Inferior parietal cortex (tissue), 1 donor: Measurements from ENCODE around the gene EML6.

Source experiments
- DNase-seq: peaks from one replicate; pipeline ENCODE4 v3.0.0-alpha.2; 2016; ENCODE audit errors: extremely low spot score

The EML6 gene

DNA sequence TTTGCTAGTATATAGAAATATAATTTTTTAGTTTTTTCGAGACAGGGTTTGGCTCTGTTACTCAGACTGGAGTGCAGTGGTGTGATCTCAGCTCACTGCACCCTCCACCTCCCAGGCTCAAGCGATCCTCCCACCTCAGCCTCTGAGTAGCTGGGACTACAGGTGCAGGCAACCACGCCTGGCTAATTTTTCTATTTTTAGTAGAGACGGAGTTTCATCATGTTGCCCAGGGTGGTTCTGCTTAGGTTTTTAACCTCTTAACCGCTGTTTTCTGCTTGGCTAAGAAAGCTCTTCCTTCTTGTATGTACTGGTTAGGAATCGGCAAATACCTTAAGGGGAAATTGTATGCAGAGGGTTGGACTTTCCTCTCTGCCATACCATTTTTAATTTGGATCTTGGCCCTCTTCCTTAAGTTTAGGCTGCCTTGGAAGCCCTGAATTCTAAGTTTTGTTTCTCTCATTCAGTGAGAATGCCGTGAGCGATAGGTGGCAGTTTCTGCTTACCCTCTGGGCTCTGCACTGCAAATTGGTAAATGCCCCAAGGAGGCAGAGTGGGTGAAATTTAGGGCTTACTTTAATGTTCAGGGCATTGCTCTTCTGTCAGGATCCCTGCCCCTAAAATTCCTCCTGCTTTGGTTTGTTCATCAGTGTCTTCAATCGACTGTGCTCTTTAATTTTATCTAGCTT, 32.3 kb downstream of the EML6 start:
- DNase-seq, result no peak

- DNase-seq, result no peak
Observed at GRCh38 chr2:54757500-54757899, 34.0 kb downstream of the EML6 start.

DNA sequence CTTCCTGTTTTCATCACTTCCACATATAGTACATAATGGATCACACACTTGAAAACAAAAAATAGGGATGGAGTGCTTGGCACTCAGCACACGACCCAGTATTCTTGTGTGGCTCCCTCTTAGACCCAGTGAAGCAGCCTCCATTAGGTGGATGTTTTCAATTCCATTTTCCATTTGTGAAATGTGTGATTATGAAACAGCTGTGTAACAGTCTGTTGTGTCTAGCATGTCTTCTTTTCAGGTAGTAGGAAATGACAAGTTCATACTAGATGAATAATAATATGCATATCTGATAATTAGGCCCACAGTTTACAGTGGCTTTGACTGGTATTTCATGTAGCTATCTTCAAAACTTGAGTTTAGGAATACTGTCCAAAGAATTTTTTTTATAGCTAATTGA, 35.5 kb downstream of the EML6 start:
- DNase-seq, result no peak

GRCh38 chr2:54760310-54760709, 36.8 kb downstream of the EML6 start:
- no peak for DNase-seq

GRCh38 chr2:54763636-54764291, 40.3 kb downstream of the EML6 start:
- DNase-seq, result no peak

DNA sequence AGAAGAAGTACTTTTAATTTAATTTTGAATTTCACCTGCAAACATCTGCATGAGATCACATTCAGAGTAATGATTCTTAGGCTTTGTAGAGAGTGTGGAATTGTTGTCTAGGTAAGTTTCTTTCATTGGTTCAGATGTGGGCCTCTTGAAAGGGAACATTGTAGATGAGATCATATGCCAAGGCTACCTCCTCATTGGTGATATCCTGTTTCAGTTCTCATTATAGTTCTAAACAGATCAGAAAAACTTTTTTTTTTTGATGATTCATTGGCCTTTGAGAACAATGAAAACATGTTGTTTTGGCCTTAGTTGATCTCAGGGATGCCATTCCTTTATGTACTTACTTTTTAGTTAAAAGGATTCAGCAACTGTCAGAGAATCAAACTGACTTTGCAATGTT, 44.5 kb downstream of the EML6 start:
- no peak for DNase-seq

- DNase-seq, result no peak
Observed at GRCh38 chr2:54768772-54769428, 45.4 kb downstream of the EML6 start.

DNA sequence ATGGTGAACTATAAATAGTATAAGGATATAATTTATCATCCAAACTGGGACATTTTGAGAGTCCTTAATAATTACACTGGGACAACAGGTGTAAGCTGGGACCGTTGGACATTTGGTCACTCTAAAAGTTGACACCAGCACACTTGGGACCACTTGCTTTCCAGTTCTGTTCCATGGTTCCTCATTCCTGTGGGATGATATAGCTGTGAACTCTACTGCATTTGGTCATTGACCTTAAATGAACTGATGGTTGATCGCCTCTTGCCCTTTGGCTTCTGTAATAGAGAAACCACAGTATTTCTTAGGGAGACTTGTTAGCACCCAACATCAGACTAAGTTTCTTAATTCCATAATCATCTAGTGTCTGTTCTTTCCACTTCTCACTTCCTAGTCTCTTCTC, 46.7 kb downstream of the EML6 start:
- no peak for DNase-seq

DNA sequence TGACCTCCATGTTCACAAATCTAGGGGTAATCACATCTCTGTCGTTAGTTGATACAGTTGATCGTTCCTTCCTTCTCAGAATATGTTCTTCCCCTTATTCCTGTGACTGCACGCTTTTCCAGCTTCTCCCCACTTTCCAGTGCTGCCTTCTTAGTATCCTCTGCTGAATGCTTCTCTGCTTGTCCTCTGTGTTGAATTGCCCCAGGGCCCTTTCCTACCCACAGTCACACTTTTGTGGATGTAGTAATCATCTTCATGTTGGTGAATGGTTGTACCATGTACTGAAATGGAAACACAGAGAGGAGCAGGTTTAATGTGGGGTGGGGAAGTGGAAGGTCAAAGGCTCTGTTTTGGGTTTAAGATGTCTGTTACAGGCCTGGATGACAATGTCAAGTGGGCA, 47.2 kb downstream of the EML6 start:
- DNase-seq, result no peak

- DNase-seq, result no peak
Observed at GRCh38 chr2:54771166-54771885, 47.9 kb downstream of the EML6 start.

DNA sequence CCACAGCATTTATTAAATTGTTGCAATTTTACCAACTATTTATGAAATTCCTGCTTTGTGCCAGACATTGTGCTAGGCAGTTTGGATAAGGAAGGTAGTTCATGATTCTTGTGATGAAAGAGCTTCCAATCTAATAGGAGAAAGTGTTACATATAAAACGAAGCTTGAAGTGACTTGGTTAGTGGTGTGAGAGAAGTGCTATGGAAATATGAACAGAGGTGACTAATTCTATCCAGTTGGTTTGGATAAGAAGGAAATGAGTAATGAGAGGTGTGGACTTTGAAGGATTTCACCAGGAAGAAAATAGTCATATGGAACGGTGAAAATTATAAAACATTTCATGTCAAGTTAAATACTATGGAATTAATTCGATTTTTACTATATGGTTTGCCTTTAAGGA, 48.6 kb downstream of the EML6 start:
- no peak for DNase-seq

- DNase-seq, result no peak
Observed at GRCh38 chr2:54772531-54772930, 49.1 kb downstream of the EML6 start.

DNA sequence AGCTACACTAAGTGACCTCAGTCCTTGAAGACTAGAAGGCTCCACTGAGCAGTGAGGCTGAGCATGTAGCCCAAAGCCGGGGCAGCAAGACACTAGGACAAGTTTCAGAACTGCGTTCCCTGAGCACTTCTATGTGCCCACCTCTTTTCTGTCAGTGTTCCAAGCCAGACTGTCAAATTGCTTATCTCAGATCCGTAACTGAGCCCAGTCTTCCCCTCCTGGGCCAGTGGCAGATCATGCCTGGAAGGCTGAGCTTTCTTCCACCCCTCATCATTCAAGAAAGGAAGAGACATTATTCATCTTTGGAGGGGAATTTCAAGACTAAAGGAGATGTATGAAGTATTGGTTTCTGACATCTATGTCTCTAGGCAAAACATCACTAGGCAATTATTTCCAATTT, 49.8 kb downstream of the EML6 start:
- DNase-seq, result no peak

- DNase-seq, result no peak
Observed at GRCh38 chr2:54773838-54774237, 50.4 kb downstream of the EML6 start.

DNA sequence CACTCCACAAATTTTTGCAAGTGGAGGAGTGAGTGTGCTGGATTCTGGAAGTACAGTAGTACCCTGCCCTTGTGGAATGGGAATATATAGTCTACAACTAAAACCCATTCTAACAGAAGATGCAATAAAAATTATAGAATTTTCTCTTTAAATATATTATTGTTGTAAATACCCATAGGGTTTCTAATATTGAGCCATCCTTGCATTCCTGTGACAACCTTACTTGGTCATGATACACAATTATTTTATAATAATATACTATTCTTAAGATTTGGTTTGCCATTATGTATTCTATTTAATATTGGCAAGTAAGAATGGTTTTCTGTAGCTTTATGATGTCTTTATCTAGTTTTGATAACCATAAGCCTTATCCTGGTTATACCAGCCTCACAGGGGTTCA, 52.2 kb downstream of the EML6 start:
- DNase-seq, result no peak

DNA sequence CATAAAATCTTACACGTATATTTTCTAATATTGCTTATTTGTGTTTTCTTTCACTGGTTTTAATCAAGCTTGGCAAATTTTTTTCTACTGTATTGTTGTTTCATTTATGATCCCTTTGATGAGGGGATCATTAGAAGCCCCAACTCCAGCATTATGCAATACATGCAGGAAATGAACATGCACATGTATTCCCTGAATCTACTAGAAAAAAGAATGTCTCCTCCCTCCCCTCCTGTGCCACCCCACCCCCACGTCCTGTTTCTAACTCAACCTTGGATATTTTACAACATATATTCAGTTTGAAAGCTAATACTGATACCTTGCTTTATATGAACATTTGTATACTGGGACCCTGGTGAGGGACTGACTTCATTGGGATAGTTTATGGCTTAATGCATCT, 53.0 kb downstream of the EML6 start:
- no peak for DNase-seq

- DNase-seq, result no peak
Observed at GRCh38 chr2:54783349-54783748, 59.9 kb downstream of the EML6 start.

DNA sequence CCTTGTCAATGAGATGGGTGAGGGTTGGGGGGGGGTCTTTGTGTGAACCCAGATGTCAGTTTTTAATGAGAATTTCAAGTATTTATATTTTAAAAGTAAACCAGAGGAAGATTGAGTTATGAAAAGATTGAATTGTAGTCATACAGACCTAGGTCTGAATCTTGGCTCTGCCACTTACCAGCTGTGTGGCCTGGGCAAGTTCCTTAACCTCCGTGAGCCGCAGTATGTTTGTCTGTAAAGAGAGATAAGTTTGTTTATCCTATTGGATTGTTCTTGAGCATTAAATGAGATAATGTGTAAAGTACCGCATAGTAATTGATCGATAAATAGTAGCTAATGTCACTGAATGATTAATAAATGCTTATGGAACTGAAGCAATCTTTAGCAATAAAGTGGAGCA, 63.8 kb downstream of the EML6 start:
- DNase-seq, result no peak

- DNase-seq, result no peak
Observed at GRCh38 chr2:54787755-54788366, 64.4 kb downstream of the EML6 start.

- no peak for DNase-seq
Observed at GRCh38 chr2:54789878-54790277, 66.4 kb downstream of the EML6 start.

DNA sequence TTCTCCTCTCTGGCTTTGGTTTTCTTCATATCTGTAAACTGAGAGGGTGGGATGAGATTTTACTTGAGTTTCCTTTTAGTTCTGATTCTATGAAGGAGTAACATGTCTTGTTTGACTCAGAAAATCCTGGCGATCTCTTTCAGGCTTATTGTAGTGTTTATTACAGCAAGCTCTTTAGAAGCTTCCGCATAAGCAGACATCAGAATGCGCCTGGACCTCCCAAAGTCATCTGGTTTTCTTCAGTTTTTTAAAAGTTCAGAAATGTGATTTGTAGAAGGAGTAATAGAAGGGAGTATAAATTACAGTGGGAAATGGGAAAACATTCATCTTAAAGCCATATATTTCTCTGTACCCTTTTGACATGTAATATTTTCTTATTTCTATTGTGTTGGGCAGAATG, 68.4 kb downstream of the EML6 start:
- no peak for DNase-seq

- no peak for DNase-seq
Observed at GRCh38 chr2:54797307-54797706, 73.8 kb downstream of the EML6 start.
